GM18502 (cell line): ENCODE measurements around the gene ZNF107.

Source experiments
- ATAC-seq: cut with Tn5 transposase; IDR thresholded peaks from one replicate; pipeline ENCODE4 v1.9.1; 2021; ENCODE audit warnings: mild to moderate bottlenecking; ENCODE audit not compliant: unreplicated experiment, poor library complexity

ZNF107 gene

DNA sequence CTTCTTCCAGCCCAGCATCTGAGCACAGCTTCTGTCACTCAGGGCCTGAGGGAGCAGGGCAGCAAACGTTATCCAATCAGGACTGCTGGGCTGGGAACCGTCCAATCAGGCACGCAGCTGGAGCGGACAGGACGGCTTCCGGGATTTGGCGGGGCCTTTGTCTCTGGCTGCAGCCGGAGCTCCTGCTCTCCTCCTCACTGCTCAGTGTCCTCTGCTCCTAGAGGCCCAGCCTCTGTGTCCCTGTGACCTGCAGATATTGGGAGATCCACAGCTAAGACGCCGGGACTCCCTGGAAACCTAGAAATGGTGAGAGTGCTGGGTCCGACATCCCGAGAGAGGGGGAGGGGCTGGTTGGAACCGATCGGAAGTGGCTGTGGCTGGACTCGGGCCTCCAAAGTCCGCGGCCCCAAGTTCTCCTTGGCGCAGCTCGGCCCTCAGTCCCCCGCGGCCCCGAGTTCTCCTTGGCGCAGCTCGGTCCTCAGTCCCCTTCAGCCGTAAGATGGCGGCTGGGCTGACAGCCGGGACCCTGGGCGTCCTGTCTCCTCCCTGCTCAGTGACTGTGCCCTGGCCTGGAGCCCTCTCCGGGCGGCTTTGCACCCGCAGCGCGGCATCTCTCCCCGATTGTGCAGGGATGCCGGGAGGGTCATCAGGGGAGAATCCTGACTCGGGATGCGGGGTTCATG lies at the start of gene ZNF107:
Gene ZNF107, plus strand, starts transcription at position 154 of the 683 bp plus-strand sequence. Its CDS starts 150 bp downstream, at position 304.
- peak; percentile 96 for ATAC-seq

DNA sequence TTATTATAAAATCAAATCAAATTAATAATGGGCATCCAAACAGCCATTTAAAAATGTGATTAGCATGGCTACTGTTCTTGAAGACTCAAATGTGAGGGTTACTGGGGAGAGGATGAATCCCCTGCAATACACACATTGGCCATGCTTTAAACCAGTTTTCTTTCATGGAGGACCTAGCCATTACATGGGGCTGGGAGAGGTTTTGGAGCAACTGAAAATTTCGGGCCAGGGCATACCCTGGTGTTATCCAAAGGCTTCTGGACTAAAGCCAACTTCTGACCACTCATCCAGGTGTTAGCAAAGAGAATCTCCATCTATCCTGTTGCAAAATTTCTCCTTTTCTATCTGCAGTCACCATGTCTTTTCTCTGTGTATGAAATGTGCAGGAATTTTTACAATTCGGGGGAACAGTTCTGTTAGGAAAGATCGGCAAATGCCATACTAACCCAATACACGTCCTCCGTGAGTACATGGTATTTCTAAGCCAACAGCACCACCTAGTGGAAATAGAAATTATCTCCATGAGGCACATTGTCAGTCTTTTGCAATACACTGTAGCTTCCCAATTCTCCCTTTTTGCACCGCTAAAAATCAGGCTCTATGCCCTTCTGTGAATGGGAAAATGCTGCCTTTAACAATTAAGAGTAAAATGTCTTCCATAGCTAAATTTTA lies 47.0 kb upstream of the ZNF107 start:
- ATAC-seq: no peak

DNA sequence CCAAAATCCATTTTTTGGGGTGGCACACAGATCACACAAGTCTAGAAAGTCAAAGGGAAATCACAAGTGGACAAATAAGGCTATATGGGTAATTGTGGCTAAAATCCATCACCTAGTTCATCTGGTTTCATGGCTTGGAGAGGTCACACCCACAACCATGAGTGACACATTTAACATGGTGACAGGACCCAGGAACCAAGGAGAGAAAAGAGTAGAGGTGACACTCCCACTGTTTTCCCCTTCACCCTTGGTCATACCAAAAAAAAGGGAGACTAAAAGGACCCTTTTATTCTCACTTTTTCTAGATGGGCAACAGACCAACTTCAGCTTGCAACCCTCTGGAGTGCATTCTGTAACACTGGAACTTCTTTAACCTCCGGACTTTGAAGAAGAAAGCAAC lies 46.2 kb upstream of the ZNF107 start:
- no peak for ATAC-seq

DNA sequence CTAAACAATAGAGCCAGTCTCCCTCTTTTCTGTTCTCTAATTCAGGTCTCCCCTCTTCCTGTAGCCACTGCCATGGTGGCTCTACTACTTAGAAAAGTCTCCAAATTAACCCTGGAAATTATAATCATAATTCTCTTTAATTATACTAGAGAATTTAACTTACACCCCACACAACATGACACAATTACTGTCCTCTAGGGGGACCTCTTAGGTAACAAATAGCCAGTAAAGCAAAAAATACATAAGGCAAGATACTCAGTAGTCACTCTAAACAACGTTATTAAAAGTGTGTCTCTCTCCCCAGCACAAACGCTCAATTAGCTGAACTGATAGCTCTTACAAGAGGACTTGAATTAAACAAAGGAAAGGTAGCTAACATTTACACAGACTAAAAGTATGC lies 44.3 kb upstream of the ZNF107 start:
- no peak for ATAC-seq

DNA sequence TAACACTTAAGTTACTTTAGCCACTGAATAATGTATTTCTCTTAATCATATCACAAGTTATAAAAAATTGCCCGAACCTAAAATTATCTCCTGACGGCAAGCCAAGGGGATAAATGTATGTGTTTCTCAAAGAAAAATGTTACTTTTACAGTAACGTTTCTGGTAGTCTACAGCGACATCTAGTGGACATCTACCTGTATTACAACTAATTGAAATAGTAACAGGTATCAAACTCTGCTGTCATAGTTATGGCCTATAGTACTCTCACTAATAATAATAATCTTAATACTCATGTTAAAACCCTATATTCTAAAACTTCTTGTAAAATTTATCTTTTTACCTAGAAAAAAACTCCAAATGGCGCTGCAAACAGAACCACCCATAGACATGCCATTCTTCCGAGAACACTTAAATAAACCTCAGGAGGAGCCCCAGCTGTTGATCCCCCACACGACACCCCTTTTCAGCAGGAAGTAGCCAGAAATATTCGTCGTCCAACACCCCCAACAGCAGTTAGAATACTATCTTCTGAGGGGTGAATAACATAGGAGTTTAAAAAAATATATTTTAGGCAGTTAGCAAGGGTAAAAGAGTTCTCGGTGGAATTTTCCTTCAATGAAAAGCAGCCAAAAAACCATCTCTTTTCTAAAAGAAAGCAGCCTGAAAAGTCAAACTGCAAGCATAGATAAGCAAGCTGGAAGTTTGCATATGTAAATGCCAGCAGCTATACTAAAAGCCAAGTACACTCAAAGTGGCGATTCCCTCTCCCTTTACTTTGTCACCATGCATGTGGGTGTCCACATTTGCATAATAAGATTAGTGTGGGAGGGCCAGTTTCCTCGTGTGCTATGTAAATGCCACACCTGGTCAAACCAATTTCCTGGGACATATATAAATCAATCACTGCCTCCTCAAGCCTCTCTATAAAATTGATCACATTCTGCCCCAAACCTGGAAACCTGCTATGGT lies 40.5 kb upstream of the ZNF107 start:
- ATAC-seq: no peak

DNA sequence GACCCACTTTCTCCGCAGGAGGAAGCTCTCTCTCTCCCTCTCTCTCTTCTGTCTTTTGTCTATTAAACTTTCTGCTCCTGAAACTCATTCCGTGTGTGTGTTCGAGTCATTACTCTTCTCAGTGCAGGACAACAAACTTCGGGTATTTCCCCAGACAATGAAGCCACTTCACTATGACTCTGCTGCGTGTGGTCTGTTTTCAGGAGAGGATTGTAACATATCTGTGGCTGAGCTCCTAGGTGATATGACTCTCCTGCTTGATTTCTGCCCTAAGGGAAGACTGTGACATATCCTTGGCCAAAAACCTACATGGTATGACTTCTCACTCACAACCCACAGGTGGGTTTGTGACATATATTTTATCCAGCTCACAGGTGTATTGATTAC lies 39.9 kb upstream of the ZNF107 start:
- no peak for ATAC-seq

DNA sequence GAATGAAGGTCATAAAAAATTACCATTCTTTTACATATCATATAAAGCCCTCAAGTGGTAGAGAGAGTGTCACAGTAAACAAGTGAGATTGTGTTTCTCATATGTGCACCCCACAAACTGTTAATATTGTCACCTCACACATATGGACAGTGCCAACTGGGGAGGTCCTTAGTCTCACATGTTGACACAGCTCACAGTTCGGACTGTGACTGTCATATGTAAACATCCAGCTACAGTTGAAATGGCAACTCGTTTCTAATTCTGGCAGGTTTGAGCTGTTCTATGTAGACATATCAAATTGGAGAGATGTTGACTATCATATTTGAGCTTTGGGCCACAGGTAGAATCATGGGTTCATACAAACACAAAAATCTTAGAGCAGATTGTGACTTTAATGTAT lies 39.4 kb upstream of the ZNF107 start:
- ATAC-seq: no peak

DNA sequence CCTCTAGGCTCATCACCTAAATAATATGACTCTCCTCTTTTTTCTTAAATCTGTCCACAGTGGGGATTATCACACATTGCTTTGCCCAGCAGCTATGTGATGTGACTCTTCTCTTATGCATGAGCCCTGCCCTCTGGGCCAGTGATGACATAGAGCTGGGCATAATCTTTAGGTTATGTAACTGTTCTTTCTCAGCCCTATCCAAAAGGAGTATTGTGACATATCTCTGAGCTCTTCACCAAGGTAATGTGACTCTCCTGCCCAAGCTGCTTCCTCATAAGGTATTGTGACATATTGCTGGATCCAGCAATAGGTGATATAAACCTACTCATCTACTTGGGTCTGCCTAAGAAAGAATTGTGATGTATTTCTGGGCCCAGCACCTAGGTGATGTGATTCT lies 37.7 kb upstream of the ZNF107 start:
- ATAC-seq: no peak

DNA sequence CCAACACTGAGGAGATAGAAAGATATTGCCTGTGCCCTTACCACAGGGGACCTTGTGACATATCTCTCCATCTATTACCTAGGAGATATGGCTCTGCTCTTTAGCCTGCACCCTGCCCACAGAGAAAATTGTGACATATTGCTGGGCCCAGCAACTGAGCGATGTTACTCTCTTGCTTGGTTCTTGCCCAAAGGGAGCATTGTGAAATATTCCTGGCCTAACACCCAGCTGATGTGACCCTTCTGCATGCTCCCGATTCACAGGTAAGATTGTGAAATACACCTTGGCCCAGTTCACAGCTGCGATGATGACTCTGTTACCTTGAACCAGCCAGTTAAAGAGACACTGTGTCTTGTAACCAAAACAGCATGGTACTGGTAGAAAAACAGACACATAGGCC lies 37.2 kb upstream of the ZNF107 start:
- no peak for ATAC-seq

DNA sequence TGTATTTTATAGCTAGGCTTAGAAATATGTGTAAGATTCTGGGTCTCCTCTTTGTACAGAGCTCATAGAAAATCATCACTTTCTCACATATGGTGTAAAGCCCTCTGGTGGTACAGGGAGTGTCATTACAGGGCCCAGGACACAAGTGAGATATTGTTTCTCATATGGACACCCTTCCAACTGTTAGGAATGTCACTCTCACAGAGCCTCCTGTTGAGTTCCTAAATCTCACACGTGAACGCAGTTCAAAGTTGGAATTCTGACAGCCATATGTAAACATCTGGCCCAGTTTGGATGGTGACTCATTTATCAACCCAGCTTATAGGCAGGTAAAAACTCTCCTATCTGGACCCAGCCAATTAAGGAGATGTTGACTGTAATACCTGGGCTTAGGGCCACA lies 35.4 kb upstream of the ZNF107 start:
- ATAC-seq: no peak

DNA sequence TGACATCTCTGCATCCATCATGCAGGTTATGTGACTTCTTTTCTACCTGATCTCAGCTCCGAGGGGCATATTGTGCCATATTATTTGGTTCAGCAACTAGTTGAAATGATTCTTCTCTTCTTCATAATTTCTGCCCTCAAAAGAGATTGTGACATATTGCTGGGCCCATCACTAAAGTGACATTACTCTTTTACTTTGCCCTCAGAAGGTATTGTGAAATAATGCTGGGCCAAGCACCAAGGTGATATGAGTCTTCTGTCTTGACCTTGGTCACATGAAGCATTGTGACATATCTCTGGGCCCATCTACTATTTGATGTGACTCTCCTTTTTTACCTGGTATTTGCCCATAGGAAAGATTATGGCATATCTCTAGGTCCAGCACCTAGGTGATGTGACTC lies 33.9 kb upstream of the ZNF107 start:
- ATAC-seq: no peak

DNA sequence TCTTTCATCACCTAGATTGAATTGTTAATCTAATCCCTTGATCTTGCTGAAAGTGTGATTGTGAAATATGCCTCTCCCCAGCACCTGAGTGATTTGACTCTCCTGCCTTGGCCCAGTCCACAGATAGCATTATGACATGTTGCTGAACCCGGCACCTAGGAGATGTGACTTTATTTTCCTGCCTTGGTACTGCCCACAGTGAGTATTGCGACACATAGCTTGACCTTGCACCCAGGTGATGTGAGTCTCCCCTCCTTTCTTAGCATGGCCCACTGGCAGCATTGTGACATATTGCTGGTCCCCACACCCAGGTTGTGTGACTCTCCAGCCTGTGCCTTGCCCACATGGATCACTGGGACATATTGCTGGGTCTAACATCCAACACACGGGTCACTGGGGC lies 32.5 kb upstream of the ZNF107 start:
- ATAC-seq: no peak

DNA sequence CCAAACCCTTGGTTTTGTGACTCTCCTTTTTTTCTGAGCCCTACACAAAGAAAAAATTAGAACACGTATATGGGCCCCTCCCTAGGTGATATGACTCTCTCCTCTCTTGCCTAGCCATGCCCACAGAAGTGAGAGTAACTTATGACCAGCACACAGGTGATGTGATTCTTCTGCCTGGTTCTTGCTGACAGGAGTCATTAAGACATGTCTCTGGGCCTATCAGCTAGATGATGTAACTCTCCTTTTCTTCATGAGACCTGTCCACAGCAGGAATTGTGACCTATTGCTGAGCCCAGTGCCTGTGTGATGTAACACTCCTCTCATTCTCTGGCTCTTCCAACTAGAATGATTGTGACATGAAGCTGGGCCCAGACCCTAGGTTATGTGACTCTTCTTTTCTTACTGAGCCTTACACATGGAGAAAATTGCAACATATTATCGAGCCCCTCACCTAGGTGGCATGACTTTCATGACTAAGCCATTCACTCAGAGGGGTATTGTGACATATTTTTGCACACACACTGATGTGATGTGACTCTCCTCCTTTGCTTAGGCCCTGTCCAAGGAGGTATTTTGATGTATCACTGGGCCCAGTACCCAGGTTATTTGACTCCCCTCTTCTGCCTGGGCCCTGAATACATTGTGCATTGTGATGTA lies 31.4 kb upstream of the ZNF107 start:
- no peak for ATAC-seq

DNA sequence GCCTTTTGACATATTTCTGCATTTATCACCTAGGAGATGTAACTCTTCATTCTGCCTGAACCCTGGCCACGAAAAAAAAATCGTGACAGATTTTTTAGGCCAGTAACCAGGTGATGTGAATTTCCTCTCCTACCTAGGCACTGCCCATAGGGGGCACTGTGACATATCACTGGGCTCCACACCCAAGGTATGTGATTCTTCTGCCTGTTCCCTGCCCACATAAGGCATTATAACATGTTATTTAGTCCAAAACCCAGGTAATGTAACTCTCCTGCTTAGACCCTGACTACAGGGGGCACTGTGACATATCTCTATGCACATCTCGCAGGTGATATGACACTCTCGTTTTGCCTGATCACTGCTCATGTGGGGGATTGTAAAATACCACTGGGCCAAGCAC lies 29.5 kb upstream of the ZNF107 start:
- no peak for ATAC-seq

DNA sequence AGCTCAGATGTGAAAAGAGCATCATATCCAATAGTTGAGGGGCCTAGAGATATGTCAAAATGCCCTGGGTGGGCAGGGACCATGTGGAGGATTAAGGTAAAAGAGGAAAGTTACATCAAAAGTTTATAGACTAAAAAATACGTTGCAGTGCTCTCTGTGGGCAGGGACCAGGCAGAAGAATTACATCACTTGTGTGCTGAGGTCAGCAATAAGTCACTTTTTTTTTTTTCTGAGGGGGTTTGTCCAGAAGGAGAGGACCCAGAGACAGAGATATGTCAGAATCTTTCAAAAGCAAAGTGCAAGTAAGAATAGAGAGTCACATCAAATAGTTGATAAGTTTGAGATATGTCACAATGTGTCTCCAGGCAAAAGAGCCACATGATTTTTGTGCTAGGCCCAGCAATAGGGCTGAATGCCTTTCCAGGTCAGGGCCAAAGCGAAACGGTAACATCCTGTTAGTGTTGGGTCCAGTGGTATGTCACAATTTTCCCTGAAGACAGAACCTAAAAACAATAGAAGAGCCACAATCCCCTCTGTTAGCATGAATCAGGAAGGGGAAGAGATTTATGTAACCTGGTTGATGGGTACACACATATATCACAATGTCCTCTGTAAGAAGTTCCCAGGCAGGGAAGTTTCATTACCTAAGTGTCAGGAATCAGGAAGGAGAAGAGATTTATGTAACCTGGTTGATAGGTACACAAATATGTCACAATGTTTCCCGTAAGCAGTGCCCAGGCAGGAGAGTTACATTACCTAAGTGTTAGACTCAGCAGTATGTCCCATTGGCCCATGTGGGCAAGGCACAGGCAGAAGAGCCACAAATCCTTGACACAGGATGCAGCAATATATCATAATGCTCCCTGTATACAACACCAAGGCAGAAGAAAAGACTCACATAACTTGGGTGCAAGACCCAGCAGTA lies 28.1 kb upstream of the ZNF107 start:
- ATAC-seq: no peak

DNA sequence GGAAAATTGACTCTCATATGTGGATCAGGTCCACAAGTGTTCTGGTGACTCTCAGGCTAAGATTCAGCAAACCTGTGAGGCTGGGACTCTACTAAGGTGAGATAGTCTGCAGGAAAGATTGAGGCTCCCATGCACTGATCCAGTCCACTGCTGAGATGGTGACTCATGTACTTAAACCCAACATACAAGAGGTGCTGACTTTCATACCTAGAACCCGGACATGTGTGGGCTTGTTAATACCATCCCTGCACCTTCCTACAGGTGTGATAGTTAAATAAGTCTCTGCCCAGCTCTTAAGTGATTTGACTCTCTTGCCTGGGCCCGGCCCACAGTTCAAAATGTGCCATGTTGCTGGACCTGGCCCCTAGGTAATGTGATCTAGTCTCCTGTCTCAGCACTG lies 27.1 kb upstream of the ZNF107 start:
- ATAC-seq: no peak

DNA sequence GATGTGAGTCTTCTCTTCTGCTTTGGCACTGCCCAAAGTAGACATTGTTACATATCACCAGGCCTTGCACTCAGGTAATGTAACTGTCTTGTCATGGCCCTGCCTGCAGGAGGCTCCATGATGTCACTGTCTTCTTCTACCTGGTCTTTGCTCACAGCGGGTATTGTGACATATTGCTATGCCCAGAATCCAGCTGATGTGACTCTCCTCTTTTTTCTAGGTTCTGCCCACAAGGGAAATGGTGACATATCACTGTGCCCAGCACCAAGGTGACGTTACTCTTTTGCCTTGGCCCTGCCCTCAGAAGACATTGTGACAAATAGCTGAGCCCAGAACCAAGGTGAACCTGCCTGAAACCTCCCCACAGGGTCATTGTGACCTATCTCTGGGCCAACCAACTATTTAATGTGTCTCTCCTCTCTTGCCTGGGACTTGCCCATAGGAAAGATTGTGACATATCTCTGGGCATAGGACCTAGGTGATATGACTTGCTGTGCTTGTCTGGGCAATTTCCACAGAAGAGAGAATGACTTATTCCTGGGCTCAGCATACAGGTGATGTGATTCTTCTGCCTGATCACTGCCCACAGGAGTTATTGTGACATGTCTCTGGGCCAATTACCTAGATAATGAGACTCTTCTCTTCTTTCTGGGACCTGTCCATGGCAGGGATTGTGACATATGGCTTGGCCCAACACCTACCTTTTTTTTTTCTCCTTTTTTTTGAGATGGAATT lies 26.5 kb upstream of the ZNF107 start:
- no peak for ATAC-seq

DNA sequence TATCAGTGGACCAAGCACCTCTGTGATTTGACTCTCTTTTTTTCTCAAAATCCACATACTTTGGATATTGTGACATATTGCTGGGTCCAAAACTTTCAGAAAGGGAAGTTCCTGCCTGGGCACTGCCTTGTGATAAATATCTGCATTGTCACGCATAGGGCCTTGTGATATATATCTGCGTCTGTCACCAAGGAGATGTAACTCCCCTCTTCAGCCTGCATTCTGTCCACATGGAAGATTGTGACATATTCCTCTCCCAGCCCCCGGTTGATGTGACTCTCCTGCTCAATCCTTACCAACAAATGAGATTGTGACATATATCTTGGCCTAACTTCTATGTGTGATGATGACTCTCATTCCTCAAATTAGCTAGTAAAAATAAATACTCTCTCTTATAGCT lies 25.4 kb upstream of the ZNF107 start:
- ATAC-seq: no peak

DNA sequence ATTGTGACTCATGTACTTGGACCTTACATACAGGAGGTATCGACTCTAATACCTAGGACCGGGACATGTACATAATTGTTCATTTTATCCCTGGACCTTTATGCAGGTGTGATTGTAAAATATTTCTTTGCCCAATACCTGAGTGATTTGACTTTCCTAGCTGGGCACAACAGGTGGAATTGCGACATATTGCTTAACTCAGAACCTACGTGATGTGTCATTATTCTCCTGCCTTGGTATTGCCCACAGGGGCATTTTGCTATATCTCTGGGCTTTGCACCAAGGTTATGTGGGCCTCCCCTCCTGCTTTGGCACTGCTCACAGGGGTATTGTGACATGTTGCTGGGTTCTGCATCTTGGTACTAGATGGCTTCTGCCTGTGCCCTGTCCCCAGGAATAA lies 23.9 kb upstream of the ZNF107 start:
- no peak for ATAC-seq
